NCI-H1105 (cell line): ENCODE measurements around the gene CFC1.
"Not testable (repeated sequence)": the region's sequence is repeated elsewhere in the genome, so short reads cannot be mapped to it uniquely, and the experiment has no call there.

ENCODE experiments used
- DNase-seq: peaks from one replicate; lab custom pipeline; 2025; lab: John Stamatoyannopoulos, UW

The CFC1 gene

DNA sequence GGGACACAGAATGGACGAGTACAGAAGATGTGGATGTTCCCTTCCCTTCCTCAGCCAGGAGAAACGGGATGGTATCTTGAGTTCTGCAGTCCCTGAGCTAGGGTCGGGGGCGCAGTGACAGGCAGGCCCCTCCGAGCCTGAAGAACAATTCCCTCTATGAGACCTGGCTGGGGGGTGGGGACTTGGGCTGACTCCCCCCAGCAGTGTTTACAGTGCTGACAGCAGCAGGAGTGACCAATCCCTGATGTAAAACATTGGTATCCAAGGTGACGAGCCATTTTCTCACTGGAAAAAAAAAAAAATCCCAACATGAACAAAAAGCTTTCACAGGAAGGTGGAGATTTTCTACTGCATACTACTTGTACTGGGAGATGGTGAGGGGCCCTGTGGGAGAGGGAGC is at the start of gene CFC1:
CFC1 (minus strand) TSS at position 183 of the 400 bp plus-strand sequence. CDS start 288 bp downstream, outside the sequence.
- not testable (repeated sequence) for DNase-seq

DNA sequence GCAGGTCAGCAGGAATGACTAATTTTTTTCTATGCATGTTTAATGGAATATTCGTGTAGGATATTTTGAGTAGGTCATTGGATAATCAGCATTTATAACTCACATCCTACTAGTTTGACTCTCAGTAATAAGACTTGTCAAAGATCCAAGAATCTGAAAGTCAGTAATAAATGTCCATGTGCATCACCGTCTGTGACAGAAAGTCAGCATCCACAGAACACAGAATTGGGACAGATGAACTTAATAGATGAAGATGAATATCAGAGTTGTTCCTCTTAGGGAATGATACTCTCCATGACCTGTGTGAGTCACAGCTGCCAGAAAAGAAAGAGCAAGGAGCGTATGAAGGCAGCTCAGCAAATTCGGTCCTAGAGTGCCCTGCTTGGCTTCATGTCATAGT is 42.3 kb upstream of the CFC1 start:
- DNase-seq = not testable (repeated sequence)

DNA sequence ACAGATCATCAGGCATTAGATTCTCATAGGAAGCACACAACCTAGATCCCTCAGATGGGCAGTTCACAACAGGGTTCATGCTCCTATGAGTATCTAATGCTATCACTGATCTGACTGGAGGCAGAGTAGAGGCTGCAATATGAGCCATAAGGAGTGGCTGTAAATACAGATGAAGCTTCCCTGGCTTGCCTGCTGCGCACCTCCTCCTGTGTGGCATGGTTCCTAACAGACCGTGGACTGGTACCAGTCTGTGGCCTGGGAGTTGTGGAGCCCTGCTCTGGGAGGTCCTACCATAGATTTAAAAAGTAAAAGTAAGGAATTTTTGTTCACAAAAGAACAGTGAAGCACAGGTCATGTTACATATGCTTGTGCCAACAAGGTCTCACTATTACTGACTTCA is 39.6 kb upstream of the CFC1 start:
- DNase-seq = not testable (repeated sequence)

DNA sequence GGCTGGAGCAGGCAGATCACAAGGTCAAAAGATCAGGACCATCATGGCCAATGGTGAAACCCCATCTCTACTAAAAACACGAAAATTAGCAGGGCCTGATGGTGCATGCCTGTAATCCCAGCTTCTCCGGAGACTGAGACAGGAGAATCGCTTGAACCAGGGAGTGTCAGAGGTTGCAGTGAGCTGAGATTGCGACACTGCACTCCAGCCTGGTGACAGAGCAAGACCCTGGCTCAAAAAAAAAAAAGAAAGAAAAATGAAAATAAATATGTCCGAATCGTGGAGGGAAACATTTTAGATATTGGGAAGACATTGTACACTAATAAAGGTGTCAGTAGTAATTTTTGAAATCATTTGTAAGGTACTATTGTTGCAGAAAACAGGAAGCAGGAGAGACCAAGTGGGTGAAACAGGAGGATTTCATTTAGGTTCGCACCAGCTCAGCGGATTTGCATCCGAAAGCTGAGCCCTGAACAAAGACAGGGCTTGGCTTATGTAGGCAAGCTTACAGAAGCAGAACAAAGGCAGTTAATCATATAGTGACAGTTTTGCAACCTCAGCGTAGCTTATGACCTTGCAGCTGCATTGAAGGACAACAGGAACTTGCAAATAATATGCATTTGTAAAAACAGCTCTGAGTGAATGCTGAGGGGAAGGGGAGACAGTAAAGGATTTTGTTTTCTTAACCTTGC is 29.6 kb upstream of the CFC1 start:
- not testable (repeated sequence) for DNase-seq

DNA sequence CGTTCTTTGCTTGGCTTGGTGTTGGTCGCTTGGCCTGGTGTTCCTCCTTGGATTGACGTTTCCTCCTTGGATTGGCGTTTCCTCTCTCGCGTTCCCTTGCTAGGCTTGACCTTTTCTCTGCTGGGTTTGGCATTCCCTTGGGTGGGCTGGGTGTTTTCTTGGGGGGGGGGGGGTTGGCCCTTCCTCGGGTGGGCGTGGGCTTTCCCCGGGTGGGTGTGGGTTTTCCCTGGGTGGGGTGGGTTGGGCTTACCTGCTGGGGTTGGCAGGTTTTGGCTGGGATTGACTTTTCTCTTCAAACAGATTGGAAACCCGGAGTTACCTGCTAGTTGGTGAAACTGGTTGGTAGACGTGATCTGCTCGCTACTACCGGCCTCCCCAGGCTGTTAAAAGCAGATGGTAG is 11.8 kb upstream of the CFC1 start, which contains the start of gene POTEJ:
POTEJ (plus strand) TSS at position 301 of the 400 bp plus-strand sequence; CDS start at position 394, 93 bp downstream.
- not testable (repeated sequence) for DNase-seq

DNA sequence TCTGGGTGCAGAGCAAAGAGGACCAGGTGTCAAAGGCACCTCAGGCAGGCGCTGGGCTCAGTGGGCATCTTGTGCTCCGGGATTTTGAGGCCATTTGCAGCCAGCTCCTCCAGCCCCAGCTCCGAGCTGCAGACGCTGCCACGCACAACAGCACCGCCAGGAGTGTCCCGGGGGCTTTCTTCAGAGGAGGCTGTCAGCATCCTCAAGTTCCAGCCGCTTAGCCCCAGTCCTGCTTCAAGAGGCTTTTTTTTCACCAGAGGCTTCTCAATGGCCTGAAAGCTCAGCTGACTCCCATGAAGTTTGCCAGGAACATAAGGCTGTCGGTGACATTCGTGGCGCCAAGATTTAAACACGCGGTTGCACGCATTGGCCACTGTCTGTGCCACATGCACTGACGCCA is 11.1 kb upstream of the CFC1 start:
- DNase-seq = not testable (repeated sequence)

DNA sequence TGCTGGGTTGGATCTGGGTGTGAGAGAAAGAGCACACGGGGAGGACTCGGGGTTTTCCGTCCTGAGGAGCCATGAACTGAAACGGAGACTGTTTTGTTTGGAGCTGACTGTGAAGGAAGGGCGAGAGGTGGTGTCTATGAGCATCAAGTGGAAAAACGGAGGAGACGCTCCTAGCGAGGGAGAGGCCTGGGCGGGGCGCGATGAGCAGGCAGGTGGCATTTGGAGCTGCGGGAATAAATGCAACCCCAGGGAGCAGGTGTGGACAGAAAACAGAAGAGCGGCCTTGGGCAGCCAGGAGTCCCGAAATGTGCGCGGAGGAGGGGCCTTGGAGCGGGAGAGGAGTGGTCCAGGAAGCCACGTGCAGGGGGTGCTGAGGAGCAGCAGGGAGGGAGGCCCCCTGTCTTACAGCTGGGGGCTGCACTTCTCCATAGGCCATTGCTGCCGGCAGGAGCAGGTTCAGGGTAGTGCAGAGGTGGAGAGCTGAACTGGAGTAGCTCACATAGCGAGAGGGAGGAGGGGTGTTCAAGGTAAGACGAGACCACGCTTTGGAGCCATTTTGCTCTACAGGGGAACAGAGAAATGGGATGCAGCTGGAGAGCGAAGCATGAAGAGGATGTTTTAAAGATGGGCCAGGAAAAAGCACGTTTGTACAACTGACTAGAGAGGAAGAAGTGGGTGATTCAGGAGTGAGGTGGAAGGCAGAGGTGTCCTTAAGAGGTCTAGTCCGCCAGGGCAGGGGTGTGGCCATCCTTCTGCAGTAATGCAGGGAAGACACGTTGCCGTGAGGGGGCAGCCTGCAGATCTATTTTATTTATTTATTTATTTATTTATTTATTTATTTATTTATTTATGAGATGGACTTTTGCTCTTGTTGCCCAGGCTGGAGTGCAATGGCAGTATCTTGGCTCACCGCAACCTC is 9.9 kb upstream of the CFC1 start:
- DNase-seq = not testable (repeated sequence)

DNA sequence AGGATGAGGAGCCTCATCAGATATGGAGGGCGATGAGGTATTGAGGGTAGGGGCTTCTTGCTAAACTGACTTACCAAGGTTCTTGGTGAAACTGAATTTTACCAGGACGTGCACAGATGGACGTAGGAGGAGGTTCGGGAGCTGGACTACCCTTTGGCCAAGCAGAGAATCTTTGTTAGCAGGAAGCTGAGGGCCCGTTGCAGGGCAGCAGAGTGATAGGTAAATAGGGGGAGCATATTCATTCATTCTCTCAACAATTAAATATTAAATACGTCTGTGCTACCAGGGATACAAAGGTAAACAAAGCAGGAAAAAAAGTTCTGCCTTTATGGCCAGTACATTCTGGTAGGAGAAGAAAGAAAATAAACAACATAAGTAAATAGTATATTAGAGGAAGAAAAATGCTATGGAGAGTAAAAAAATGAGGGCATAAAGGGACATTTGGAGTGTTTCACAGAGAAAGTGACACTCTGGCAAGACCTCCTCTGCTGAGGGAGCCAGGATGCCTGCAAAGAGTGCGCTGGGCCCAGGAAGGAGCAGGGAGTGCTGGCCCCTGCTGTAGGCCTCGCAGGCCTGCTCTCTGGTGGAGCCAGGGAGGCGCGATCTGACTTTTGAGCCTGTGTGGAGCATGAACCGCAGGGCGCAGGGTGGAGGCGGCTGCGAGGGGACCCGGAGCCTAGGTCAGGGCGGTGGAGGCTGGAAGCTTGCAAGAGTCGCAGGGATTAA is 9.1 kb upstream of the CFC1 start:
- DNase-seq = not testable (repeated sequence)

DNA sequence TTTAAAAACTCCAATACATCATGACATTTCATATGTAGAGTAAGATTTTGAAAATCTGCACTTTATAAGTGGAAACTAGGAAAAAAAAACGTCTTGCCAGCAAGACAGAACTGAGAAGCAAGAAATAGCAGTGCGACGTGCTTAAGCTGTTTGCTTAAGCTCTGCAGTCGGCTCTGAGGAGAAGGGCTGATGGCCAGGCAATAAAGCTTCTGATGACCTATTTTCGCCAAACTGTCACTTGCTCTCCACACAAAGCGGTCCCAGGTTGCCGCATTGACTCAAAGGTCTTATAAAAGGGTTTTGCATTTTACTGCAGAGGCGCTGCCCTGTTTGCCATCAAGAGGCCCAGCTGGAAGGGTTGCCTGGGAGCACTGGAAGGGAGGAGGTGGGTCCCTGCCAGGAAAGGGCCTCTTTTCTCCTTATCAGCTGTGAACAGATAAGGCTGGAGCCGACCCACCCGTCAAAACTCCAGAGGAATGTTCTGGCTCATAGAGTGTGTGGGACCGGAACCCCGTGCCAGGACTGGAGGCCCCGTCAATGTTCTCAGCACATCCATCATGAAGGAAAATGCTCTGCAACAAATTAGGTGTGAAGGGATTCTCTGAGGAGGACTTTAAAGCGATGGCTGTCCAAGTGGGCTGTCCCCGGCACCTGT is 2.4 kb upstream of the CFC1 start:
- DNase-seq = not testable (repeated sequence)

DNA sequence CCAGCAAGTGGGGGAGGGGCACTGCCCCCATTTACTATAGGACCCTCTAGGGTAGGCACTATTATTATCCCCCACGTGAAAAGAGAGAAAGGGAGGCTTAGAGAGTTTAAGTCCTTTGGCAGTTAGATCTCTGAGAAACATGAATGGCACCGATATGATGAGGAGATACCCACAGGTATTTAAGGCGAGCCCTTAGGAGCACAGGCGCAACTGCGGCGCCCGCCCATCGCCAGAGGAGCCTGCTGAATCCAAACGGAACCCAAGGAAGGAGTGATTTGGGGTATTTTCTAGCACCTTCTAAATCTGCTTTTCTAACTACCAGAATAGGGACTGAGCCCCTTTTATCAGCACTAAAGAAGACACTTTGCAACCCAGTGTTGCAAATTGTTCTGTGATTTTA is 551 bp upstream of the CFC1 start:
- not testable (repeated sequence) for DNase-seq

DNA sequence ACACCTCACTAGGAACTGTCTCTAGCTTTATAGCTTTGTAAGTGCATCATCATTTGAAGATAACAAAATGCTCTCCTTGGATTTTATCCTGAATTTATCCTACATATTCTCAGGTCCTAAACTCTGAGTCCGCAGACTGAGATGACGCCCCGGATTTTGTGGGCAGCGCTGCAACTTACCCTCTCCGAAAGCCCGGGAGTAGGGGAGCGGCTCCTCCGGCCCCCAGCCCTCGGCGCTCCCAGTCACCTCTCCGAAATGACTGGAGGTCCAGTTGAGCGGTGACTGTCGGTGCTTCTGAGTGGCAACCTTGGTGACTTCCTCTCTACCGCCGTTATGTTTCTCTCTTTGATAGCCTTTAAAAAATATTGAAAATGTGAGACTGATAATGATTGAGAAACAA is 912 bp downstream of the CFC1 start:
- not testable (repeated sequence) for DNase-seq

DNA sequence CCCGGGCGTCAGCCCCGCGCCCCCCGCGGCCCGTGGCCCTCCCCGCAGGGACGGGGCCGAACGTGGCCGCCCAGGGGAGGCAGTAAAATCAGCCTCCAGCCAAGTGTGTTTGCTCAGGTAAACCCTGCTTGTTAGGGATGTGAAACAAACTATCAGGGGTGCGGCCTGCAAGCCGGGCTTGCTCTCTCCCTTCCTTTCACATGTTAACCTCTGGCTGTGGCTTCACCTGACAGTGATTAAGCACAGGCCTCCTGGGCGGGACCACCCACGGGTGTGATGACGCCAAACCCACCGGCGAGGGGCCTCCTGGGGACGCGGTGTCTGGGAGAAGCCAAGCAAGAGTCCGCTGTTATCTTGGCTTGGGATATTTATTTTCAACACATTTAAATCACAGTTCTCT is 1.4 kb downstream of the CFC1 start:
- DNase-seq = not testable (repeated sequence)

DNA sequence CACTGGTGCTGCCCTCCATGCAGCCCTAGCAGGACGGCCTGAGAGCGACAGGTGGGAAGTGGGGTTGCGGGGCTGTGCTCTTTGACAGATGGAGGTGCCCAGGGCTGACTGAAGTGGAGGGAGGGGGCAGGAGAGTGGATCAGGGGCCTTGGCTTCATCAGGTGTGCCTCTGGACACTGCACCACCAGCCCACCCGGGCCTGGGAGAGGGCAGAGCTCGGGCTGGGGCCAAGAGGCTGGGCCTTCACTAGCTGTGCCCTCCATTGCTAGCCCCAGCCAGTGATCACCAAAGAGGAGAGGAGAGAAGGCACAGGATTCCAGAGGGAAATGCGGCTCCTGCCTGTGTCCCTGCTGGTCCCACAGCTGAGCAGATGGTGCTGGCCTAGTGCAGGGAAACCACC is 2.6 kb downstream of the CFC1 start:
- DNase-seq = not testable (repeated sequence)

DNA sequence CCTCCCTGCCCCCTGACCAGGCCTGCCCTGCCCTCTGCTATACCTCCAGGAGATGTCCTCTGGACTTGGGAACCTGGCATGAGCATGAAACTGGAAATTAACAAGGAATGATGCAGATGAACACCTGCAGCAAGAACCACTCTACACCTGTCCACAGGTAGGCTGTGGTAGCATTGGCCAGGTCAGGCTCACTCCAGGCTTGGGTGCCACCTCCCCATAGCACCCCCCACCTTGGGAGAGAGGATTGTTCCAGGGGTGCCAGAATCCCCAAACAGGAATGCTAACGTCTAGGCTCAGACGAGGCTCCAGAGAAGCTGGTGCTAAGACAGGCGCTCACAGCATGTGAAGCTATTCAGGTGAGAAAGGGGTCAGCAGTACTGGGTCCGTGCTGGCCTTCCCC is 5.4 kb downstream of the CFC1 start:
- not testable (repeated sequence) for DNase-seq

DNA sequence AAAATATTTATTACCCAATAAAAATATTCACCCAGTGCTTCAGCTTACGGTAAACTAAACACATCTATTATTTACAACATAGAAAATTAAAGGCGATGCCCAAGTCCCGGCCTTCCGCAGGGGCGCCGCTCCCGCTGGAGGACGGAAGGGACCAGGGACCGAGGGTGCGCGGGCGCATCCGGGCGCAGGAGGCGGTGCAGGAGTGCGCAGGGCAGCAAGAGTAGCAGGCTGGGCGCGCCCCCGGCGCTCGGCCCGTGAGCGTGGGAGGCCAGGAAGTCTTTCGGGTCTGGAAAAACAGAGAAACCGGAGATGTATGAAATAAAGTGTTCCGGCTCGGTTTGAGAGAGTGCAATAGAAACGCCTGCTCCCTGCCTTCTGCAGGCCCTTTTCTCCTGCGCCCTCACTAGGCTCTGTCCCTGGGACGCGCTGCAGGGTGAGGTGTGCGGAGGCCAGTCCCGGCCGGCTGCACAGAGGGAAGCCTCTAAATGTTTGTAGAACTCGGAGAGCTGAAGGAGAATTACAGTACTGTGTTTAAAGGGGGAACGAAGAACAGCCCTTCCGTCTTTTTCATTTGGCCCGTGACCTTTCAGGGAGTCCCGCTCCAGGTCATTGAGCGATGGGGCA is 6.5 kb downstream of the CFC1 start:
- DNase-seq = not testable (repeated sequence)

DNA sequence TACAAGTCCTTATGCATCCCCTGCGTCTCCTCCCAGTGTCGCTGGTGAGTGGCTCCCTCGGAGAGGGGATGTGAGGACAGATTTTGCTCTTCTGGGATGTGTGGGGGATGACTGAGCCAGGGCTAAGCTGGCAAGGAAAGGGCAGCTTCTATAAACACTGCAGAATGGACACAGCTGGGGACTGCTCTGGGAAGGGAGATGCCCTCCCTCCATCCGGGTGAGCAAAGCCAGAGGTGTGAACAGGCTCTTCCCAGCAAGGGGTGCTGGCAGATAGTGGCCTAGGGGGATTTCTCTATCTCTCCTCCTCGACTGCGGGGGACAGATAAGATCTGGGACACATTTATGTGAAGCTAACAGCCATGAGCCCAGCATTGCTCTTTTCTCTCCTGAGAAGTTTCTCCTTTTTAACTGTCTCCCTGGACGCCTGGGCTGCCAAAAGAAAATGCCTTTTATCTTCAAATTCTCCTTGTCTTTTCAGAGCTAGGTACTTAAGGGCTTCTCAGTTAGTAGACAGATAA is 8.5 kb downstream of the CFC1 start:
- DNase-seq = not testable (repeated sequence)

DNA sequence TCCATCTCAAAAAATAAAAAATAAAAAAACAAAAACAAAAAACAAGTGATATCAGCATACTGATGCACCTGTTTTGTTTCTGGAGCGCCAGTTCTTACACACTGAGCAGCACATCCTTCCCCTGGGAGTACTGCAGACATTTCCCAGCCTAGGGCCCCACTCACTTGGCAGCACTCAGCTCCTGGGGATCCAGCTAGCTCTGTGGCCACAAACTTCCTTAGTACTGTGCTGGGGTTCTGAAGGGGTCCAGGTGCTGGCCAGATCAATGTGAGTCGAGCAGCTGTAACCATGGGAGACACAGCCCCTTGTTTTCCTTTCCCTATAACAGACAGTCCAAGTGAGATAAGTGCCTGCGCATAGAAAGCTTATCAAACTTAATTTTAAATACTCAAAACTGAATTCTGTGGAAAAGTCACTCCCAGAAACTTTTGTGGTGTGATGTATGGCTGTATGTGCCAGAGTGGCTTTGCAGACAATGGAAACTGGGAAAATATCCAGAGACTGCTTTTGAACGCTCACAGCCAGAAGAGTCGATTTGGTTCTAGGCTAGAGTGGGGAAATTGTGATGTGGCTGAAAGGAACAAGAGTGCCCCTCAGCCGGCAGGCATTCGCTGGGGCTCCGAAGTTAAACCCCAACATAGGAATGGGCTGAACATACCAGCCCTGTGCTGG is 9.1 kb downstream of the CFC1 start:
- not testable (repeated sequence) for DNase-seq

DNA sequence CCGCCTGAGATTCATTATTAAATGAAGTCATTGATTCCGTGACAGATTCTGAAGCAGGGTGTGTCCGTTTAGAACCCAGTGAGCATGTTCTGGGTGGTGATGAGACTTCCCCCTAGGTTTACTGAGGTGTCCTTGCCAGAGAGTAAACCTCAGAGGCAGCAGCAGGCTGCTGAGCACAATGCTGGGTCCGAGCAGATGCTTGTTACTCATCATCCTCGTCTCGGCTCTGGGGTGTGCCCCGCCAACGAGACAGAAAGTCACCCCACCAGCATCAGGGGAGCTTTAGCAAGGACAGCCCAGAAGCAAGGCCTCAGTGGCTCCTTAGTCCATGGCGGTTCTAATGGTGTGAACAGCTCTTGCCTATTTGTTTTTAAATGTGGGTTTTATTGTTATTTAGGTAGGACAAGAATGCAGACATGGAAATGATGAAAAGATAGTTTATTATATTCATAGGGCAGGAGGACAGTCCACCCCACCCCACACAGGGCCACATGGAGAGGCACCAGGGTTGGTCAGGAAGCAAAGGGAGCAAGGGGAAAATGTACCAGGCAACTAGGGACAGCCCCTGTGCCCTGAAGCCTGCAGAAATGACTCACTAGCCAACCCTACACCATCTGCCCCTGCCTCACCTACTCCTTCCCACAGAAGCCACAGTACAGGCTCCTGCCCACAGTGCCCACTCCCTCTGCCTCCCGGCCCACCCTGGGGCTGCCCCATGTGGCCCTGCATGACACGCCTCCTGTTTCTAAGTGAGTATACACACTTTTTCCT is 10.5 kb downstream of the CFC1 start:
- DNase-seq = not testable (repeated sequence)

DNA sequence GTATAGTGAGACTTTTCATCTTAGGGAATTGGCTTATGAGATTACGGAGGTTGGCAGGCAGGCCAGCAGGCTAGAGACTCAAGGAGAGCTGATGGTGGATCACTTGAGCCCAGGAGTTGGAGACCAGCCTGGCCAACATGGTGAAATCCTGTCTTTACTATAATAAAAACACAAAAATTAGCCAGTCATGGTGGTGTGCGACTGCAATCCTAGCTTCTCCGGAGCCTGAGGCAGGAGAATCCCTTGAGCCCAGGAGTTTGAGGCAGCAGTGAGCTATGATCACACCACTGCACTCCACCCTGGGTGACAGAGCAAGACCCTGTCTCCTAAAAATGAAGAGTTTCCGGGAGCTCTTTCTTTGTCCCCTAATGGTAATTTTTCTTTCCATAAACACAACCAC is 14.6 kb downstream of the CFC1 start:
- DNase-seq = not testable (repeated sequence)

DNA sequence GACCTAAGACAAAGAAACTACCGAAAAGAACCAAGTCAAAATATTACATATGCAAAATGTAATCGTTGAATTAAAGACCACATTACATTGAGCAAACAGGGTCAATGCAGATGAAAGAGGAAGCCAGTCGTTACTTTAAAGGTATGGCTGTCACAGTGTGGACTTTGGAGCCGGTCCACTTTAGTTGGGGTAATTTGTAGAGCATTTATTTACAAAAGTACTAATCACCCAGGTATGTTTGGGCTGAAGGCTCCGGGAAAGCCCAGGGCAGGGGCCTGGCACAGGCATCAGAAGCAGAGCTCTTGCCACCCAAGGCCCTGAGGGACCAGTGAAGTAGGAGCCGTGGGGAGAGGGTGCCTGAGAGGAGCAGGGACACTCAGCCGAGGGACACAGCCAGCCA is 15.8 kb downstream of the CFC1 start:
- not testable (repeated sequence) for DNase-seq
